Stimulated activated CD4-positive, alpha-beta T cell treated with anti-CD3 and anti-CD28 coated beads, Interleukin-12 subunit alpha, Interleukin-12 subunit beta, amount 100 ng/mL, for 4 hours (primary cell): Measurements from ENCODE around the gene EPB41L4A.
"Not testable (repeated sequence)": the region's sequence is repeated elsewhere in the genome, so short reads cannot be mapped to it uniquely, and the experiment has no call there.

Experiments
- DNase-seq: peaks from one replicate; pipeline ENCODE4 v3.0.0-alpha.2; 2020

Gene EPB41L4A

DNA sequence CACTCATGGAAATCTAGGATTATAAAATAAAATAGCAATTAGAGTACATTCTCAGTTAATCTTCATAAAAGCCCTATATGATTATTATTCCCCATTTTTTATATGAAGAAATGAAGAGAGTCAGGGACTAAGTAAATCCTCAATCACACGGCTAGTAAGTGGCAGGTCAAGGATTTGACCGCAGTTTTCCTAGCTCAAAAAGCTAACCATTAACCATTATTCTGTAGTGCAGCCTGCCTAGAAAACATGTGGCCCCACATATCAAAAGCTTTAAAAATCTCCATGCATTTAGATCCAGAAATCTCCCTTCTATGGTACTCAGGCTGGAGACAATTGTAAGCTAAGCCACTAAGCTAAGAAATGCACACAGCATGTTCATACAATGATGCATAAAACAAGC lies 21.4 kb downstream of the EPB41L4A start:
- no peak for DNase-seq

DNA sequence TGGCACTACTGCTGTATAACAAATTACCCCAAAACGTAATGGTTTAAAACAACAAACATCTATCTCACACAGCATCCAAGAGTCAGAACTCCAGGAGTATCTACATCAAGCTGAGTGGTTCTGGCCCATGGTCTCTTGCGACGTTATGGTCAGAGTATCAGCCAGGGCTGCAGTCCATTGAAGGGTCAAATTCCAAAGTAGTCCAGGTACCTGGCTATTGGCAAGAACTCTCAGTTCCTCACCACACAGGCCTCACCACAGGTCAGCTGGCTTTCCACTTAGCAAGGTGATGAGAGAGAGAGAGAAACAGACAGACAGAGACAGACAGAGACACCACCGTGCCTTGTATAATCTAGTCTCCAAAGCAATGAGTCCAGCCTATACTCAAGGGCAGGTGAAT lies 22.6 kb downstream of the EPB41L4A start:
- no peak for DNase-seq

DNA sequence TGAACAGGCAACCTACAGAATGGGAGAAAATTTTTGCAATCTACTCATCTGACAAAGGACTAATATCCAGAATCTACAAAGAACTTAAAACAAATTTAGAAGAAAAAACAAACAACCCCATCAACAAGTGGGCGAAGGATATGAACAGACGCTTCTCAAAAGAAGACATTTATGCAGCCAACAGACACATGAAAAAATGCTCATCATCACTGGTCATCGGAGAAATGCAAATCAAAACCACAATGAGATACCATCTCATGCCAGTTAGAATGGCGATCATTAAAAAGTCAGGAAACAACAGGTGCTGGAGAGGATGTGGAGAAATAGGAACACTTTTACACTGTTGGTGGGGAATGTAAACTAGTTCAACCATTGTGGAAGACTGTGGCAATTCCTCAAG lies 23.8 kb downstream of the EPB41L4A start:
- DNase-seq: not testable (repeated sequence)

DNA sequence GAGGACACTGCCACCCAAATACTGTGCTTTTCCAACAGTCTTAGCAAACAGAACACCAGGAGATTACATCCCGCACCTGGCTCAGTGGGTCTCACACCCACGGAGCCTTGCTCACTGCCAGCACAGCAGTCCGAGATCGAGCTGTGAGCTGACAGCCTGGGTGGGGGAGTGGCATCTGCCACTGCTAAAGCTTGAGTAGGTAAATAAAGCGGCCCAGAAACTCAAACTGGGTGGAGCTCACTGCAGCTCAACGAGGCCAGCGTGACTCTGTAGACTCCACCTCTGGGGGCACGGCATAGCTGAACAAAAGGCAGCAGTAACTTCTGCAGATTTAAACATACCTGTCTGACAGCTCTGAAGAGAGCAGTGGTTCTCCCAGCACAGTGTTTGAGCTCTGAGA lies 28.8 kb downstream of the EPB41L4A start:
- no peak for DNase-seq

DNA sequence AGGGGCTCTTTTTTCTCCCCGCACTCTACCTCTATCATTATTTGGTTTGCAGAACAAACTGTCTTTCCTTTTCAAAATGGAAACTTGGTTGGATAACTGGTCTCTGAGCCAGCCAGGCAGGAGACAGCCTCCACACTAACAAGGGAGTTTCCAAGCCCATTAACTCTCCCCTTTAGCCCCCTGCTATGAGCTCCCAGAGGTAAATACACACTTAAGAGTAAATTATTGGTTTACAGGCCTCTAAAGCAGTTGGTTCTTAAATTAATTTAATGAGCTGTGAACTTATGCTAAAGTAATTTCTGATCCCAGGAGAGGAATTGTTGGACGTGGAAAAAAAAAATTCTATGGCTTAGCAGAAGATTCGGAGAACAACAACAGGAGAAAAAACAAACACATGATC lies 30.3 kb downstream of the EPB41L4A start:
- no peak for DNase-seq

DNA sequence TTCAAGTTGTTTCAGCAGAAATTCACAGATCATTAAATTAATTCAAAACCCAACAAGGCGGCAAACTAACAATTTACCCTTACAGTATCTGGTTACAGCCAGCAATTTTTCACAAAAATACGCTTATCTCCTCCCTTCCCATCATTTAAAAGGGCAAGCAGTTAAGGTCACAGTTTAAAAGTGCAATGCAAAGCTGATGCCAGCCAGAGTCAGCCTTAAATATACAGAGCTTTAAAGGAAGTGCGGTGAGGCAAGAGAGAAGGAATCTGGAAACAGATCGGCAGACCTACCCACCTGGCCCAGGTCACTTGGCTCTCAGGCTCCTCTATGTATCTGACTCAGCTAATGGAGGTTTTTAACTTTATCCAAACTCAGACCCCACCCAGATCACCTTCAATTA lies 31.0 kb downstream of the EPB41L4A start:
- DNase-seq: no peak

DNA sequence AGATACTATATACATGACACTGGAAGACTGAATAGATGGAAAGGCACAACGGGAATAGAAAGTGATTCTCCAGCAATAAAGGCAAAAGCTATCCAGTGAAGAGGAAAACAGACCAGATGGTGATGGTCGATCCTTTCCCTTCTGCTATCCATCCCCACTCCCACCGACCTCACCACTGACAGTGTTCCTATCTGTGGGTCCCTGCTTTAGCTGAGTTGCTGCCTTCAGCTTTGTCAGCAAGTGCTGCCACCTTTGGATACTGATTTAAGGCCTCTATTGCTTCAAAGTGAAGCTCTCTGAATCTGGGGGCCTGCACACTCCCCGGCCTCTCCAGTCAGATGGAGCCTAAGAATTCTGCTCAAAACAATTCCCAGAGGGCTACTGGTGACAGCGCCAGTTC lies 32.3 kb downstream of the EPB41L4A start:
- DNase-seq: no peak

DNA sequence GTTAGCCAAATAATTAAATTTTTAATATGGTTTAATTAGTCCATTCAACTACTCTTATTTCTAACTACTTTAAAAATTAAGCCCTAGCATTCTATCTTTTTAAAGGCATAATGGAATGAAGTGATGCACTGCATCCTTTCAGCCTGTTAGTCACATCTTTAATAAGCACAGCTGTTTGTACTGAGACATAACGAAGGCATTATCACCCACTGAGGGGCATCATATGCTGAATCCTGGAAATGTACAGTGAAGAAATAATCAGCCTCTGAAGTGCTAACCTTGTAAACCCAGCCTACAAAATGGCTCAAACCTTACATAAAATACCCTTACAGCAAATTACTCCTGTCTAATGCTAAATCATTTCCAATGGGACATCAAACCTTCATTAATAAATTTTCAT lies 33.1 kb downstream of the EPB41L4A start:
- no peak for DNase-seq

DNA sequence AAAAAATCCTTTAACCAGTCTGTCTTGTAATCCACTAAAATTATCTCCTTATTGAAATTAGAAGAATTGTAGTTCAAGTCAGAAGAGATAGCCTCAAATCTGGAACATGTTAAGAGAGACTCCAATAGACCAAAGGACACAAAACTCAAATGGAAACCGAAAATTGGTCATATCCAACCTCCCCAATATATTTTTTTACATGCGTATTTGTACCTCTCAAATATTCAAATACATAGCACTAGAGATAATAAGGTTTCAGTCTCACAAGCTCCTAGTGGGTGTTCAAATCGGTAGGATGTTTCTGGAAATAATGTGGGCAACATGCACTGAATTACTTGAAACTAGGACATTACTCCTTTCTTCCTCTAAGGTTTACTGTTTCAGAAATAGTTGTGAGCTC lies 33.5 kb downstream of the EPB41L4A start:
- DNase-seq: no peak

DNA sequence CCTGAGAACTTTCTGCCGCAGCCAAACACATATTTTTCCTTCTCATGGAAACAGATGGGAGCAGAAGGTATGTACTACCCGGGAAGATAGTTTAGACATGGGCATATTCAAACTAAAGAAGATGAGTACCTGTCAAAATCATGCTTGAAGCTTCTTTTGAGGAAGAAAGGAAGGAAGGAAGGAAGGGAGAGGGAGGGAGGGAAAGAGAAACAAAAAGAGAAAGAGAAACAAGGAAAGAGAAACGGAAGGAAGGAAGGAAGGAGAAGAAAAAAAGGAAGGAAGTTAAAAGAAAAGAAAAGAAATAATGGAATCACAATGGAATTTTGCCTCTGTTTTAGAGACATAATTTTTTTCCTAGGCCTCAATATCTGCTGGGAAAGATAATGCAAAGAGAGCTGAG lies 34.6 kb downstream of the EPB41L4A start:
- no peak for DNase-seq

DNA sequence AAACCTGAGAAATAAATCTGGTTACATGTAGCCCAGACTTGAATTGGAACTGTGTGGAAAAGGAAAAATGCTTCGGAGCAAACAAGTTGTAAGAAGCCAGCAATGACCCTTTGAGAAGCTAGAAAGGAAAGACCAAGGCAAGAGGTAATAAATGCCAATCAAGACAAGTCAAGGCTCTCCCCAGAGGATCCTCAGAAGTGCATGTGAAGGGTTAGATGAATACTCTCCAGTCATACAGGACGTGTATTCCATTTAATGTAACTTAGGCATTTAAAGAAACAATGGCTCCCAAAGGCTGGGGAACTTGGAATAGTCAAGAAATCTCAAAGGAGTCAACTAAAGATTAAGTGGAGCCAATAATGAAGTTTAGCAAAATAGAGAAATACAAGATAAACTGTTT lies 36.2 kb downstream of the EPB41L4A start:
- no peak for DNase-seq

DNA sequence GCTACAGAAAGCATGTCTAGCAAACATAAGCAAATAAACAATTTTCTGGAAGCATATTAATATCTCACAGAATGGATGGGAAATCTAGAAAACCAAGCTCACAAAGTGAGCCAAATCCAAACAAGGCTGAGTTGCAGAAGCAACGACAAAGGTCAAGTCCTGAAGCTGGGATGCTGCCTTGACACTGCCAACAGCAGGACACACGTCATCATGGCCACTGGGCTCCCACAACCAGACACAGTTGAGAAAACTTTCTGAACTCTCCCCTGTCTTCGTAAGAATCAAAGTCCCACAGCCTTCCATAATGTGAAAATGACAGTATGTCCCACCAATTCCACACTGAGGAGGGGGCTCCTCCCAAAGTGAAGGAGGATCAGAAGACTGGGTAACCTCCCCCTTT lies 37.6 kb downstream of the EPB41L4A start:
- DNase-seq: no peak

DNA sequence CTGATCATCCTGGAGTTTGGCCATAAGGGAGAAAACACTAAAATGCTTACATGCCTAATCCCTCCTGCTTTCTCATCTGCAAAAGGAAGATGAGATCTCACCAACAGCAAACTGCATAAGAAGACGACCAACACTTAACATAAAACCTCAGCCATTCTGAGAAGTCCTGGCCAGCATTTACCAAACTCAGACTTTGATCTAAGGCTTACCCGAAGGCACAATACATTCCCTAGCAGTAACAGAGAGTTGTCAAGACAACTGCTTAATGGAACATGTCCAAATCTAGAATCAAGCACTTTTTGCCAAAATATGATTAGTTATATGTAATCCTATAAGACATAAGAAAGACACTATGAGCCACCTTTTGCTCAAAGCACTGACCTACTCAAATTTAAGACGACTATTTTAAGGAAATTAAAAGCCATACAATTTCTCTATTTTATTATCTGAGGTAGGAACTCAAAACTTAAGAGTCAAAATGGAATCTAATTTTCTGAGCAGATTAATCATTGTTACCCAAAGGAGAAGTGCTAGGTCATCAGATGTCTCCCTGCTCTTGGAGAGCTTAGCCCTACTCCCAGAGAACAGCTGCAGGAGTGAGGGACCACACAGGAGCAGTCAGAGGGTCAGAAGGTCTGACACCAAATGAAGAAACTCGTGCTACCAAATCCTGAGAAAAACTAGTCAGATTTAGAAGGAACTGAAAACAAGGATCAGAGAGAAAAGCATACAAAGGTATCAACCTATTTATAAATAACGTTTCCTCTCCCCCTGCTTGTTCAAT lies 39.3 kb downstream of the EPB41L4A start:
- DNase-seq: no peak

DNA sequence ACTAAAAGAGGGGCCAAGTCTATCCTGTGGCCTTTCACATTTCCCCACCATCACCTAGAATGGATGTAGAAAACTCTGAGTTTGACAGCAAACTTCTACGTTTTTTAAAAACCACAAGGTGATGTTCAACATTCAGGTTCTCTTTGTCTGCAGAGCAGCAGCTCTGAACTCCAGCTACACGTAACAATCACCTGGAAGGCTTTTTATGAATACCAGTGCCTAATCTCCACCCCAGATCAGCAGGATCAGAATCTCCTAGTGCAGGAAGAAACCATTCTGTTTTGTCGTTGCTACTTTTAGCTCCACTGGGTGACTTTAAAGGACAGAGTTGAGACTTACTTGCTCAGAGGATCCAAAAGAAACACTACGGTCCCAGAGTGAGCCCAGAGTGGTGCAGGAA lies 44.3 kb downstream of the EPB41L4A start:
- no peak for DNase-seq

DNA sequence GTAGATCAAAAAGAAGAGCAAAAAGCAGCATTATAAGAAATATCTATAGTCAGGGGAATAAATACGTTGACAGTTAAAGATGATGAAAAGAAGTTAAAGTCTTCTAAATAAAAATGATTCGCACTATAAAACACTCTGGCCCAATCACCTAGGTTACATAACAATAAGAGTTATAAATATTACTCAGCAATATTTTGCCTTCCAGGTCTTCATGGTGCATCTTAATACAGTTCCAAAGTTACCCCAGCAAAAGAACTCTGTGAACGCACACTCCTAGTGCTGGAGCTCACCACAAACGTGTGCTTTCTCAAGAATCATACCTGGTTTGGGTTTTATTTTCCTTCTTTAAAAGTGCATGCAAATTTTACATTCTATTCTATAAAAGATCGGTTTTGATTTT lies 44.7 kb downstream of the EPB41L4A start:
- no peak for DNase-seq

DNA sequence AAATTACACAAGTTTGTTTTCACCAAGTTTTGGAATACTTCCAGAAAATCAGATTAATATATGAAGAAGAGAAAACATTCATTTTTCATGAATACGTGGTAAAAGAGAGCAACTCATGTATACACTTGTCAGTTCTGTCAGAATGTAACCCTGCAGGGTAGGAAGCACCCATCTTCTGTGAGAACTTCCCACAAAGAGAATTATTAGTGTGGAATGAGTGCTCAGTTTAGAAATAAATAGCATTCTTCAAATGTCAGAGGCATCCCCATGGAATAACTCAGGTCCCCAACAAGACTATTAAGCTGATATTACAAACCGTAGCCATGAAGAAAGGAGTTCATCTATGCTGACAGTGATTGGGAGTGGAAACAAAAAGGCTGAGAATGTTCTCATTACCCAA lies 45.2 kb downstream of the EPB41L4A start:
- no peak for DNase-seq

DNA sequence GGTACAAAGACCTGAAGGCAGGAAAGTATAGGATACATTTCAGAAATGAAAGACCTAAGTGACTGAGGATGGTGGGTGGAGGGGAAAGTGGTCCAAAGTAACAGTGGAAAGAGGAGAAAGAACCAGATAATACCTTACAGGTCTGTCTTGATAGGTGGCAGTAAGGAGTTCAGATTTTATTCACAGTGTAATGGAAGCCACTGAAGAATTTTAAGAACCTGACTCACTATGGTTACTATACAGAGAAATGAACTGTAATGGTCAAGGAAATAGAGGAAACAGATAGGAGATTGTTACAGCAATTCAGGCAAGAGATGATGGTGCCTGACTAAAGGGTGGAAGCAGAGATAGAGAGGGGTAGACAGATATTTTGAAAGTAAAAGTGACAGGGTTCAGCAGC lies 46.5 kb downstream of the EPB41L4A start:
- no peak for DNase-seq

DNA sequence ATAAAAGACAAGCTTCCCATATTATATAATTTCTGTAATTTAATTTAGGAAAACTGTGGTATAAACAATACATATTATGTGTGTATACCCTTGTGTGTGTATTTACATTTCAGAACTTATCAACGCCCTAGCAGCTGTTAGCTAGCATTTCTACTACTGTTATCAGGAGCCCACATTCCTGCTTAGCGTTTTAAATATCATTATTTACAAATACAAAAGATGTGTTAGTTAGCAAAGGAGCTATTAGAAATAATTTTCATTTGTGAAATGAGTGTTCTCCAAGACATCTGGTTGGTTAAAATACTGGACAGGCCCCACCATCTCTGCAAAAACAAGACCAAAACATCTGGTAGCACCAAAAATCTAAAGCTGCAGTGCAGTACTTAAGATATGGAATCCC lies 48.0 kb downstream of the EPB41L4A start:
- DNase-seq: no peak

DNA sequence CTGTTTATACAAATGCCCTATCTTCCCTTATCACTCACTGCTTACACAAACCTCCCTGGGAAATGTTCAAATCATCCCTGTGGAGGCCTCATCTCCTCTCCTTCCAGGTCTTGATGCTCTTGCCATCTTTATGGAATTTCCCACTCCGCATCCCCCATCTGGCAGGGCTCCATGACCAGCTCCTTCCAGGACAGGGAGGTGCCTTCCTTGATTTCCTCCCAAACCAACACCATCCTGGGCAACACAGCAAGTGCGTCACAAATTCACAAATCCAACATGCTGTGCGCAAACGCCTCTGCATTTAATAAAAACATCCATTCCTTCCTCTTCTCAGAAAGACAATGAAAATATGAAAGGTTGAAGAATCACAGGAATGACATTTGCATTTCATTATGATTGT lies 51.7 kb downstream of the EPB41L4A start:
- no peak for DNase-seq

DNA sequence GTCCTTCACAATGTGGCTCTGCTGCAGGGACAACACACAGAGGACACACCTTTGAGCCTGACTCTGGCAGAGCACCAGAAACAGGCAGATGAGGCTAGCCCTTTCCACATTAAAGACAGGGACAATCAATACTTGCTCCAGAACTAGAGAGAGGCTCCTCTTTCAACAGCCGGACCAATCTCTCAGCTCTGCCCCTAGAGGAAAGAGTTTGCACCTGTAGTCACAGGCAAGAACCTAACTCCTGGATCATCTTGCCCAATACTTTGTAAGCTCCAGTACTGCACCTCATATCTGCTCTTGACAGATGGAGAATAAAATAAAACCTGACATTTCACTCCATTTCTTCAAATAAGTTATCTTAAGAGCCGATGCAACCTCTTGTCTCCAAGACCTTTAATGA lies 52.1 kb downstream of the EPB41L4A start:
- no peak for DNase-seq

DNA sequence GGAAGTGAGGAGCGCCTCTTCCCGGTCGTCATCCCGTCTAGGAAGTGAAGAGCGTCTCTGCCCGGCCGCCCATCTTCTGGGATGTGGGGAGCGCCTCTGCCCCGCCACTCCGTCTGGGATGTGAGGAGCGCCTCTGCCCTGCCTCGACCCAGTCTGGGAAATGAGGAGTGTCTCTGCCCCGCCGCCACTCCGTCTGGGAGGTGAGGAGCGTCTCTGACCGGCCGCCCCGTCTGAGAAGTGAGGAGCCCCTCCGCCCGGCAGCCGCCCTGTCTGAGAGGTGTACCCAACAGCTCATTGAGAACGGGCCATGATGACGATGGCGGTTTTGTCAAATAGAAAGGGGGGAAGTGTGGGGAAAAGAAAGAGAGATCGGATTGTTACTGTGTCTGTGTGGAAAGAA lies 58.3 kb downstream of the EPB41L4A start:
- not testable (repeated sequence) for DNase-seq

DNA sequence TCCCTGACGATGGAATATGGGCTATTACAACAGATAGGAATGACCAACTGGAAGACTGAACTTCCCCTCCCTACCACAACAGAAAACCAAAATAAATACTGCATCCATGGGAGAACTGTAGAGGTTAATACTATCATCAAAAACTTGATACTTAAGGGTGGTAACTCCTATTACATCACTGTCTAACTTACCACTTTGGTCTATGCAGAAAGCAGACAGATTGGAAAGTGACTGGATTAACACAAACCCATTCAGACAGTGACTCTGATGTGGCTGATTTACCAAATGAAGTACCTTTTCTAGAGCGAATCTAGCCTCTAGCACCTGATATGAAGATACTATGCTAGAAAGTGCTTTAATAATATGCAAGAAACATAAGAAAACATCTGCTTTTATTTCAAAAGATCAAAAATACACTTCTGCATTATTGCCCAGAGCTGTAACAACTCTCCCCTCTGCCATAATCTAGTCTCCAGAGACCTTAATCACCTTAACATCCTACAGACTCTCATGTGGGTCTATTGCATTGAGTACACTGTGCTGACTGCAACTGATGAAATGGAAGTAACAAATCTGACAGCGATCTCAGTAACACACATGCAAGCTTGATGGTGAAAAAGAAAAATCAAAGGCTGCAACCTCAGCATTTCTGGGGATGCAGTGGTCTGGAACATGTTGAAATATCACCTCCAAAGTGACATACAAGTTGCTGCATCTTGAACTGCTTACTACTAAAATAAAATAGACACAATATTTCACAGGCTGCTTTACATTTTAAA lies 62.7 kb downstream of the EPB41L4A start:
- DNase-seq: no peak

DNA sequence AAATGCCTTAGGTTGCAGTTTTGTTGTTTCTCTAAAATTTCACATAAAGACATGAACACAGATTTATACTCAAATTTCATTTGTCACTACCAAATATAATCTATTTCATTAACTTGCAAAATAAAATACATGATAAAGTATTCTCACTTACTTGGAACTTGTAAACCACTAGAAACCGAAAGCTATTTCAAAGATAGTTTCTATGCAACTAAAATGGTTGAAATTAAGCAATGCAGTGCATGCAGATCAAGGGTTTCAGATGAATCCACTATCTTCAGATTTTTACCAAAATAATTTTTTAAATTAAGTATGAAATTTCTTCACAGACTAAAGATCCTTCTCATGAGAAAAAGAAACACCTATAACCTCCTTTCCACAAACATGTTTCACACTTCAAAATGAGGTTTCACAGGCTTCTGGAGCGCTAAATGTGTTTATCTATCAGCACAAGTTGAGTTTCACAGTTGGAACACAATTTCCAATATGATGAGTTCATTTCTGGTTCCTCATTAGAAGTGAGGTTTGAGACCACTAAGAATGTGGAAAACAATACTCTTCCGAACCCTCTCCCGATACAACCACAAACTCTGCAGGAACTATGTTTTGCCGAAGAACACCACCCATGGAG lies 63.9 kb downstream of the EPB41L4A start:
- no peak for DNase-seq

DNA sequence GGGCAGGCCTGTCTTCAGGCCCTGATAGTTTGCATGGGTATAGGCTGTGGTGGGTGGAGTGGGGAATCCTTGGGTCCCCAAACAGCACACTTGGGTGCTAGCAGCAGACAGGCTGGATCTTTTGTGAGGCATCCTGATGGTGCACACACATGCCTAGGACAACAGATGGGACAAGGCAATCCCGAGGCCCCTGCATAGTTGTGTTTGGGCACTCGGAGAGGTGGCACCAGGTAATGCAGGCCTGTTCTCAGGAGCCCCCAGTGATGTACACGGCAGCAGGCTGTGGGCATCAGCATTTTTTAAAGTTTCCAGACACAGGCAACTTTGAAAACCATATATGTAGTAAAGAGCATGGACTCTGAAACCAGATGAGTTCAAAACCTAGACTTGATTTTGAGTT lies 65.4 kb downstream of the EPB41L4A start:
- DNase-seq: no peak
